ENCODE data around the gene WSB2. TPM values are rescaled to one million over a fixed set of nuclear protein-coding genes. Genes with fewer than 3 reads are reported as not detected.

Gene WSB2
- 84.2 and 89.3 TPM in 2 replicates for total RNA-seq

DNA sequence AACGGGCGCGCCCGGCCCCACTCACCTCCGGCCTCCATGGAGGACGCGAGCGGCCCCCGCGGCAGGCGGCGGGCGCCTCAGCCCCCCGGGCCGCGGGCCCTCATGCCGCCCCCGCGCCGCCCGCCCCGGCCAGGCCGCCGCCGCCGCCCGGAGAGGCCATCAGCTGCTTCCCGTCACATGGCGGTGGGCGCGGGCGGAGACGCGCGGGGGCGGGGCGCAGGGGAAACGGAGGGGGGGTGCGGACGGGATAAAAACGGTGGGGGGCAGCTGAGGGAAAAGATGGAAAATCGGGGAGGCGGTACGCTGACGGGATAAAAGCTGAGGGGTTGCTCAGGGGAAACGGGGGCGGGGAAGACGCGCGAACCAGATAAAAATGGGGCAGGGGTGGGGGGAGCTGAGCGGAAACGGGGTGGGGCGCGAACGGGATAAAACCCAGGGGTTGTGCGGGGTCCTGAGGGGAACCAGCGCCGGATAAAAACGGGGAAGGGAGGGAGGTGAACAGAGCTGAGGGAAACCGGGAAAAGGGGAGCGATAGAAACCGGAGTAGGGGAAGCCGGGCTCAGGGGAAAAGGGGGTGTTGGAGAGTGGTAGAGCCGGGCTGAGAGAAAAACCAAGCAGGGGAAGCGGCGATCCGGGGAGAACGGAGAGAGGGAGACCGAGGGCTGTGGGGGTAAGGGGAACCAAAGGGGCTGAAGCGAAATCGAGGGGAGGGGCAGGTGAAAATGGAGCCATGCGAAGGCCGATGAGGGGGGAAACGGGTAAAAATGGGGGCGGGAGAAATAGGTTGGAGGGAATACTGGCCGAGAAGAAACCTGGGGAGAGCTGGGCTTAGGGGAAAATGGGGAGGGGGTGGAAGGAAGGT, at the start of gene WSB2:
Gene WSB2 (minus strand): TSS at position 169 of the 862 bp plus-strand sequence. CDS start 131 bp downstream, at position 38.
- peak; percentile 32 for DNase-seq (ENCODE audit: low spot score)
- no peaks in the 10 kb centered on the region for H3K27me3 Mint-ChIP-seq (ENCODE audit: low read depth)
- H3K27ac Mint-ChIP-seq = peak within 1 kb of the TSS; percentile 99
- intact Hi-C loops (cut with micrococcal nuclease) = loop anchor here (2.0 to 5.0 kb wide), 6 partner anchors 16 to 316 kb away; partner anchors contain the start of genes KSR2, PEBP1, SUDS3 and VSIG10
- H3K4me3 Mint-ChIP-seq (ENCODE audit: low read depth) = peak within 1 kb of the TSS; percentile 99
- H3K36me3 Mint-ChIP-seq (ENCODE audit: low read depth) = peaks cover 24% of the 10 kb centered on the region
- peaks cover 50% of the 10 kb centered on the region for H3K4me1 Mint-ChIP-seq (ENCODE audit: low read depth)
- no peaks in the 10 kb centered on the region for H3K9me3 Mint-ChIP-seq

DNA sequence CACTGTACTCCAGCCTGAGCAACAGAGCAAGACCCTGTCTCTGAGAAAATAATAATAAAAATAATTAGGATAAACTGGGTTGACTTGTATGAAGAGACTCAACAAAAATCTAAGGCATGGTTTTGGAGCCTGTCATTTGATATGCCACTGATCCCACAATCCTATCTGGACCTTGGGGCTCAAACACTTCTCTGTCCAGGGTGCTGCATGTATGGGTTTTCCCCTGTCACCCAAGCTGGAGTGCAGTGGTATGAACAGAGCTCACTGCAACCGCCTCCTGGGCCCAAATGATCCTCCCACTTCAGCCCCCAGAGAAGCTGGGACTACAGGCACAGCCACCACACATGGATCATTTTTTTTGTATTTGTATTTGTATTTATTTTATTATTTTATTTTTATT, 48.1 kb upstream of the WSB2 start:
- Mint-ChIP-seq H3K36me3 (ENCODE audit: low read depth) (no peaks in the 10 kb centered on the region), H3K27me3 (ENCODE audit: low read depth) (peaks cover 3% of the 10 kb centered on the region), H3K4me1 (ENCODE audit: low read depth) (peaks cover 3% of the 10 kb centered on the region), H3K9me3 (no peaks in the 10 kb centered on the region), H3K4me3 (ENCODE audit: low read depth) (no peak overlapping the region), H3K27ac (no peak overlapping the region)
- intact Hi-C loops (cut with micrococcal nuclease) = no loop called here
- no peak for DNase-seq (ENCODE audit: low spot score)

DNA sequence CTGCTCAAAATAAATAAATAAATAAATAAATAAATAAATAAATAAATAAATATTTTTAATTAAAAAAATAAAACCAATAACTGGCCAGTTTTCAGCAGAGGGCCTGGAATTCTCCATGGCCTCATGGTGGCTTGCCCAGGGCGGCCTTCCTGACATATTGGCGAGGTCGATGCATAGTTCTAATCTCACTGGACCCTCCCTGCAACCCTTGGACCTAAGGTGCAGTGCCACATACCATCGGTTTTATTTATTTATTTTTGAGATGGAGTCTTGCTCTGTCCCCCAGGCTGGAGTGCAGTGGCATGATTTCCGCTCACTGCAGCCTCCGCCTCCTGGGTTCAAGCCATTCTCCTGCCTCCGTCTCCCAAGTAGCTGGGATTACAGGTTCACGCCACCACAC, 46.7 kb upstream of the WSB2 start:
- Mint-ChIP-seq H3K27ac (no peak overlapping the region), H3K27me3 (ENCODE audit: low read depth) (peaks cover 7% of the 10 kb centered on the region), H3K36me3 (ENCODE audit: low read depth) (no peaks in the 10 kb centered on the region), H3K4me1 (ENCODE audit: low read depth) (peaks cover 6% of the 10 kb centered on the region), H3K4me3 (ENCODE audit: low read depth) (no peak overlapping the region), H3K9me3 (no peaks in the 10 kb centered on the region)
- intact Hi-C loops (cut with micrococcal nuclease) = no loop called here
- DNase-seq (ENCODE audit: low spot score) = no peak

DNA sequence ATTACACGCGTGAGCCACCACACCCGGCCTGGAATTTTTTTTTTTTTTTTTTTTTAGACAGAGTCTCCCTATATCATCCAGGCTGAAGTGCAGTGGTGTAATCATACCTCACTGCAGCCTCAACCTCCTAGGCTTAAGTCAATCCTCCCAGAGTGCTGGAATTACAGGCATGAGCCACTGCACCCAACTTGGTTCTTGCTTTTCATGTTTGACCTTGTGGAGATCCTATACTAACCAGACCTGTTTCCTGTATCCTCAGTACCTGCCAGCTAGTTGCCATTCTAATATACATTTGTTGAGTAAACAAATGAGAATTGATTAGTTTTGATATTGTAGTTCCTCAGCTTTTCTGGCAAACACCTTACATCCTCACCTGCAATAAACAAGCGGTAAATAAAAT, 46.0 kb upstream of the WSB2 start:
- Mint-ChIP-seq H3K36me3 (ENCODE audit: low read depth) (no peaks in the 10 kb centered on the region), H3K27ac (no peak overlapping the region), H3K4me1 (ENCODE audit: low read depth) (peaks cover 6% of the 10 kb centered on the region), H3K4me3 (ENCODE audit: low read depth) (no peak overlapping the region), H3K9me3 (no peaks in the 10 kb centered on the region), H3K27me3 (ENCODE audit: low read depth) (peaks cover 11% of the 10 kb centered on the region)
- DNase-seq (ENCODE audit: low spot score) = no peak
- intact Hi-C loops (cut with micrococcal nuclease) = no loop called here

DNA sequence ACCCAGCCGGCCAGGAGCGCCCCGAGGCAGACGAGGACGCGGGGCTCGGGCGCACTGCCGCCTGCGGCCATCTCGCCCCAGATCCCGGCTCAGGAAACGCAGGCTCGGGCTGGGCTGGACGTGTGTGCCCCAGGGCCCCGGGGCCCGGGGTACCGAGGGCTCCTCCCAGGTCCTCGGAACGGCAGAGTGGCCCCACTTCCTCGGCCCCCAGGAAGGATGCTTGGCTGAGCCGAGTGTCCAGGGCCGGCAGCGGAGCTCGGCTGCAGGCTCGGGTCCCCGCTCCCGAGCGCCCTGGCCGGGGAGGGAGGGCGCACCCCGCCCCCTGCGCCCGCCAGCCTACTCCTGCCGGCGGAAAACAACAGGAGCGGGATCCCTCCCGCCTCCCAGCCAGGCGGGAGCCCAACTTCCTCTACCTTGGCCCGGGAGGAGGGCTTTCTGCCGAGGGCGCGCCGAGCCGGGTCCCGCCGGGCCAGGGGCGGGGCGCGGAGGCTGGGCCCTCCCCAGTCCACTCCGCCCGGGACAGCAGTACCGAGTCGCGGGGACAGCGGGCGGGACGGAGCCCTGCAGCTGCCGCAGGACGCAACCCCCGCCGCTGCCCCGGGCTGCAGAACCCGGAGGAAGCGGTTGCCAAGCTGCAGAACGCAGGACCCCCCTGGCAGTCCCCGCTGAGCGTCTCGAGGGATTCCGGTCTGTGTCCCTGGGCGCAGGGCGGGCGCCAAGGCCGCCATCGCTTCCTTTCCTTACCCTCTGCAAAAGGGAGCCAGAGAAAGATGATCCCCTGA, 42.8 kb upstream of the WSB2 start, which contains the start of gene VSIG10:
Gene VSIG10 (minus strand): TSS at position 411 of the 782 bp plus-strand sequence. CDS start 340 bp downstream, at position 71.
- H3K4me1 Mint-ChIP-seq (ENCODE audit: low read depth) = peaks cover 6% of the 10 kb centered on the region
- H3K4me3 Mint-ChIP-seq (ENCODE audit: low read depth) = peak within 1 kb of the TSS; percentile 91
- H3K9me3 Mint-ChIP-seq = no peaks in the 10 kb centered on the region
- H3K27me3 Mint-ChIP-seq (ENCODE audit: low read depth) = peaks cover 21% of the 10 kb centered on the region
- DNase-seq (ENCODE audit: low spot score) = peak; percentile 10
- H3K36me3 Mint-ChIP-seq (ENCODE audit: low read depth) = no peaks in the 10 kb centered on the region
- intact Hi-C loops (cut with micrococcal nuclease) = loop anchor here (5.0 kb wide), 1 partner anchor 41 kb away; the partner anchor contains the start of gene WSB2
- peak within 1 kb of the TSS; percentile 63 for H3K27ac Mint-ChIP-seq

GRCh38 chr12:118103201-118103600, 42.2 kb upstream of the WSB2 start:
- H3K4me1 Mint-ChIP-seq (ENCODE audit: low read depth) = peaks cover 6% of the 10 kb centered on the region
- no peaks in the 10 kb centered on the region for H3K36me3 Mint-ChIP-seq (ENCODE audit: low read depth)
- H3K9me3 Mint-ChIP-seq = no peaks in the 10 kb centered on the region
- intact Hi-C loops (cut with micrococcal nuclease) = loop anchor here (5.0 kb wide), 1 partner anchor 41 kb away; the partner anchor contains the start of gene WSB2
- peak overlapping the region; percentile 91 for H3K4me3 Mint-ChIP-seq (ENCODE audit: low read depth)
- peaks cover 21% of the 10 kb centered on the region for H3K27me3 Mint-ChIP-seq (ENCODE audit: low read depth)
- no peak for DNase-seq (ENCODE audit: low spot score)
- H3K27ac Mint-ChIP-seq = no peak overlapping the region

DNA sequence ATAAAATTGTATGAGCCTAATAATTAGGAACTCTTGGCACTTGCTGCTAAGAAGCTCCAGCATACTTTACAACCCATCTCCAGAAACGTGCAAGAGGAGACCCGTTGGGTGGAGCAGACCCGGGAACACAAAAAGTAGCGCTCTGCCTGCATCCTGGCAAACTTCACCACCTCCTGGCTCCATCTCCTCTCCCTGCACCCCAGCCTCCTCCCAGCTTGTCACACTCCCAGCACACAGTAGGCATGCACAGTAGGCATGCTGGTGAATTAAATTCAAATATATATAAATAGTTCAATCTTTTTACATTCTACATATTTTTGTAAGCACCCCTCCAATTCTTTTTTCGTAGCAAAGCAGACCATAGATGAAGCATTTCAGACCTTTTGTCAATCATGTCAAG, 41.6 kb upstream of the WSB2 start:
- peaks cover 6% of the 10 kb centered on the region for H3K4me1 Mint-ChIP-seq (ENCODE audit: low read depth)
- intact Hi-C loops (cut with micrococcal nuclease) = loop anchor here (5.0 kb wide), 1 partner anchor 40 kb away; the partner anchor contains the start of gene WSB2
- no peaks in the 10 kb centered on the region for H3K9me3 Mint-ChIP-seq
- H3K4me3 Mint-ChIP-seq (ENCODE audit: low read depth) = peak overlapping the region; percentile 91
- H3K27ac Mint-ChIP-seq = peak overlapping the region; percentile 63
- peaks cover 21% of the 10 kb centered on the region for H3K27me3 Mint-ChIP-seq (ENCODE audit: low read depth)
- DNase-seq (ENCODE audit: low spot score) = no peak
- H3K36me3 Mint-ChIP-seq (ENCODE audit: low read depth) = no peaks in the 10 kb centered on the region

GRCh38 chr12:118102070-118102469, 41.1 kb upstream of the WSB2 start:
- no peak for DNase-seq (ENCODE audit: low spot score)
- peaks cover 21% of the 10 kb centered on the region for H3K27me3 Mint-ChIP-seq (ENCODE audit: low read depth)
- peak overlapping the region; percentile 21 for H3K4me3 Mint-ChIP-seq (ENCODE audit: low read depth)
- intact Hi-C loops (cut with micrococcal nuclease) = loop anchor here (5.0 kb wide), 1 partner anchor 40 kb away; the partner anchor contains the start of gene WSB2
- peaks cover 6% of the 10 kb centered on the region for H3K4me1 Mint-ChIP-seq (ENCODE audit: low read depth)
- no peaks in the 10 kb centered on the region for H3K9me3 Mint-ChIP-seq
- no peak overlapping the region for H3K27ac Mint-ChIP-seq
- no peaks in the 10 kb centered on the region for H3K36me3 Mint-ChIP-seq (ENCODE audit: low read depth)

- intact Hi-C loops (cut with micrococcal nuclease) = loop anchor here (5.0 kb wide), 1 partner anchor 39 kb away; the partner anchor contains the start of gene WSB2
- H3K4me3 Mint-ChIP-seq (ENCODE audit: low read depth) = no peak overlapping the region
Measured at GRCh38 chr12:118101051-118101450, 40.1 kb upstream of the WSB2 start.

GRCh38 chr12:118098911-118099671, 38.1 kb upstream of the WSB2 start:
- intact Hi-C loops (cut with micrococcal nuclease) = no loop called here
- no peak for DNase-seq (ENCODE audit: low spot score)
- Mint-ChIP-seq H3K36me3 (ENCODE audit: low read depth) (no peaks in the 10 kb centered on the region), H3K4me1 (ENCODE audit: low read depth) (peaks cover 3% of the 10 kb centered on the region), H3K4me3 (ENCODE audit: low read depth) (no peak overlapping the region), H3K27ac (no peak overlapping the region), H3K9me3 (no peaks in the 10 kb centered on the region), H3K27me3 (ENCODE audit: low read depth) (peaks cover 18% of the 10 kb centered on the region)

More at GRCh38 chr12:118101051-118101450, 40.1 kb upstream of the WSB2 start:
- no peak for DNase-seq (ENCODE audit: low spot score)
- Mint-ChIP-seq H3K9me3 (no peaks in the 10 kb centered on the region), H3K27me3 (ENCODE audit: low read depth) (peaks cover 21% of the 10 kb centered on the region), H3K4me1 (ENCODE audit: low read depth) (peaks cover 6% of the 10 kb centered on the region), H3K27ac (no peak overlapping the region), H3K36me3 (ENCODE audit: low read depth) (no peaks in the 10 kb centered on the region)

- H3K4me1 Mint-ChIP-seq (ENCODE audit: low read depth) = peaks cover 3% of the 10 kb centered on the region
- no peaks in the 10 kb centered on the region for H3K9me3 Mint-ChIP-seq
- no peak overlapping the region for H3K27ac Mint-ChIP-seq
- H3K36me3 Mint-ChIP-seq (ENCODE audit: low read depth) = no peaks in the 10 kb centered on the region
- peaks cover 18% of the 10 kb centered on the region for H3K27me3 Mint-ChIP-seq (ENCODE audit: low read depth)
- intact Hi-C loops (cut with micrococcal nuclease) = no loop called here
- no peak for DNase-seq (ENCODE audit: low spot score)
- H3K4me3 Mint-ChIP-seq (ENCODE audit: low read depth) = no peak overlapping the region
Measured at GRCh38 chr12:118098401-118098800, 37.4 kb upstream of the WSB2 start.

DNA sequence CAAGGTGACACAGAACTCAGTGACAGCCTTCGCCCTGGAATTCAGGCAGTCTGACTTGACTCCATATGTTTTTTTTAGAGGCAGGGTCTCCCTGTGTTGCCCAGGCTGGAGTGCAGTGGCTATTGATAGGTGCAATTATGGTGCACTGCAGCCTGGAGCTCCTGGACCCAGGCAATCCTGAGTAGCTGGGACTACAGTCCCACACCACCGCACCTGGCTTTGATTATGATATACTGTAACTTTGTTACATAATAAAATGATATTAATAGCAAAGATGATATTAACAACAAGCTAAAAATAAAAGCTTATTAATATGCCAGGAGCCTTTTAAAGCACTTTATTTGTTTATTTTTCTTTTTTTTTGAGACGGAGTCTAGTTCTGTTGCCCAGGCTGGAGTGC, 33.1 kb upstream of the WSB2 start:
- Mint-ChIP-seq H3K27me3 (ENCODE audit: low read depth) (no peaks in the 10 kb centered on the region), H3K9me3 (no peaks in the 10 kb centered on the region), H3K4me1 (ENCODE audit: low read depth) (no peaks in the 10 kb centered on the region), H3K36me3 (ENCODE audit: low read depth) (no peaks in the 10 kb centered on the region), H3K27ac (no peak overlapping the region), H3K4me3 (ENCODE audit: low read depth) (no peak overlapping the region)
- intact Hi-C loops (cut with micrococcal nuclease) = no loop called here
- no peak for DNase-seq (ENCODE audit: low spot score)

Data from activated T-helper 2 cell treated with anti-CD3 and anti-CD28 coated beads, Interferon-gamma antibody, Interleukin-2, Interleukin-4, amounts not matched to agents 10 μg/mL and 5 μg/mL and 100 μg/mL, durations not matched to agents 14 hours and 24 hours and 36 hours (primary cell).